Heart left ventricle (tissue), 16 donors: ENCODE data around the gene OVAAL. TPM values are rescaled to one million over a fixed set of nuclear protein-coding genes. Genes with fewer than 3 reads are reported as not detected.

Source experiments
- ATAC-seq, 4 donors: fragments of 200-7000 bp; cut with Tn5 transposase; one replicate each; pipeline ENCODE4 v1.9.1; 2020 to 2022; ENCODE audit warnings: moderate library complexity in 4 of 4, mild to moderate bottlenecking in 3 of 4, moderate number of reproducible peaks in 1 of 4
- DNase-seq, 5 donors: peaks; one replicate each; pipeline ENCODE4 v3.0.0-alpha.2; 2020
- H3K27ac ChIP-seq, 12 donors: fragments of 200-600 bp; sonication (generic) in 4 of 12; one replicate each; pipeline versions ENCODE4 v1.5.0 to v1.8.0; 2016 to 2022; ENCODE audit warnings: mild to moderate bottlenecking in 2 of 12
- H3K27me3 ChIP-seq, 9 donors: fragments of 200-600 bp; sonication (generic) in 2 of 9; one replicate each; pipeline versions ENCODE4 v1.5.1 to v1.8.0; 2016 to 2022; ENCODE audit warnings: mild to moderate bottlenecking in 3 of 9
- H3K36me3 ChIP-seq, 9 donors: fragments of 200-600 bp; sonication (generic) in 2 of 9; one replicate each; pipeline versions ENCODE4 v1.5.0 to v1.8.0; 2018 to 2022; ENCODE audit warnings: mild to moderate bottlenecking in 2 of 9
- H3K4me1 ChIP-seq, 12 donors: fragments of 200-600 bp; sonication (generic) in 4 of 12; one replicate each; pipeline versions ENCODE4 v1.5.0 to v1.8.0; 2016 to 2022; ENCODE audit warnings: mild to moderate bottlenecking in 3 of 12
- H3K4me3 ChIP-seq, 12 donors: fragments of 200-600 bp; sonication (generic) in 4 of 12; one replicate each; pipeline versions ENCODE4 v1.5.0 to v1.8.0; 2017 to 2022; ENCODE audit warnings: mild to moderate bottlenecking in 9 of 12, moderate library complexity in 4 of 12
- H3K9me3 ChIP-seq, 12 donors: fragments of 200-600 bp; sonication (generic) in 4 of 12; one replicate each; pipeline versions ENCODE4 v1.5.0 to v1.8.0; 2016 to 2022; ENCODE audit warnings: mild to moderate bottlenecking in 1 of 12
- CTCF ChIP-seq, 12 donors: fragments of 200-600 bp; sonication (generic) in 4 of 12; IDR thresholded peaks; one replicate each; pipeline versions ENCODE4 v1.5.0 to v1.8.0; 2018 to 2022; ENCODE audit warnings: antibody characterized with exemption in 12 of 12, mild to moderate bottlenecking in 5 of 12
- POLR2A ChIP-seq, 2 donors: fragments of 450-650 bp; IDR thresholded peaks; one replicate each; pipeline ENCODE4 v1.6.1; 2017; ENCODE audit warnings: antibody characterized with exemption in 2 of 2, mild to moderate bottlenecking in 2 of 2, moderate library complexity in 2 of 2
- WGBS, 4 donors: extraction: QIAGEN DNeasy Blood & Tissue Kit in 2 of 4; methylation state at CpG; one replicate each; pipeline versions ENCODE4 v1.1.5 to v1.1.7; 2013 to 2018; 5-methylcytosine and 5-hydroxymethylcytosine counted together
- intact Hi-C, 10 donors: fragments of 100-400 bp; cut with DNase I; formaldehyde crosslinking; loops; one replicate each; pipeline versions ENCODE4 v1.11.1 to v1.14.2; 2022
- polyA plus RNA-seq, 2 donors: library from polyadenylated mRNA; stranded (reverse); fragments of 200-250 nt; gene quantifications; one replicate each; pipeline ENCODE4 v1.2.3, GENCODE V29; 2013
- total RNA-seq, 9 donors: library from RNA; depleted of rRNA in 2 of 9; stranded (reverse); fragments of >200 nt in 2 of 9; fragmentation: NEBNext Ultra II Directional in 3 of 9; extraction: Animal tissue kit (Norgen Biotek cat#: 25700) in 3 of 9; gene quantifications; one replicate each; pipeline versions ENCODE4 v1.1.0 to v1.2.4, GENCODE V29; 2016 to 2023
- donor health status: ischemic (EF 13 %, LVEDD 7.1; RV severe dilation, severe dysfunction).
- donor health status: healthy with polysubstance abuse.
- donor health status: DM: no; HTN: yes; CAD: no.
- donor health status: DM: no; HTN: no; CAD: no.
- donor health status: ischemic (EF 25% LVEDD 6.9; RV normal size, moderate dysfunction).
- donor health status: ischemic (EF 25% LVEDD 5.7; RV mildly dilated, moderate dysfunction).
- donor health status: healthy.
- donor health status: DM: yes; HTN: yes; CAD: no.
- donor health status: ischemic (EF 35%, LVEDD 5.7; RV mildly dilated, moderate dysfunction).
- donor health status: nonischemic (EF 11% LVEDD 7.7; RV severe dilation, severe dysfunction).
- donor health status: DM: yes; HTN: yes; CAD: no.
- donor health status: PGD.
- donor health status: ischemic (EF 29% LVEDD 5.4; RV normal size, mild dysfunction).
- donor health status: nonischemic (EF 23%, LVEDD 6.1; RV moderate dilation, normal function).

OVAAL gene
- total and polyA plus RNA-seq, 11 donors = 1.5 to 13.9 (median 2.8) TPM

- intact Hi-C loops = loop anchor here in 1 of 10 donors (5.0 kb wide), 1 partner anchor 49 kb away; no protein-coding TSS in a partner anchor
- Histone ChIP-seq H3K9me3 (peaks cover 0 to 10% (median 3%) of the 10 kb centered on the region in 12 donors), H3K36me3 (no peaks in the 10 kb centered on the region), H3K4me3 (no peak overlapping the region), H3K4me1 (peaks cover 0 to 24% (median 0%) of the 10 kb centered on the region in 12 donors), H3K27me3 (no peaks in the 10 kb centered on the region), H3K27ac (no peak overlapping the region)
- WGBS, 4 donors = 83 to 94% (median 91%) methylated on average over 2 of the region's 2 CpGs
- no peak for ATAC-seq
- no peak for DNase-seq
- TF ChIP-seq POLR2A (IDR thresholded peaks at IDR 0.05) = no peak
- TF ChIP-seq CTCF (IDR thresholded peaks at IDR 0.05) = no peak
These were observed 32.1 kb downstream of the OVAAL start for GRCh38 chr1:180590889-180591288.

- H3K36me3 ChIP-seq = no peaks in the 10 kb centered on the region
- no peak for TF ChIP-seq POLR2A (IDR thresholded peaks at IDR 0.05)
- no peaks in the 10 kb centered on the region for H3K27me3 ChIP-seq
- H3K4me3 ChIP-seq = no peak overlapping the region
- peak overlapping the region; percentile 1 to 76 (median 43) for H3K27ac ChIP-seq
- 46 to 60% (median 52%) methylated on average over 3 of the region's 3 CpGs for WGBS, 4 donors
- DNase-seq (peak in 2 of 5 donors; percentile 23 to 52), ATAC-seq (peak; percentile 94 to 97 (median 96))
- intact Hi-C loops = loop anchor here in 1 of 10 donors (1.0 to 5.0 kb wide), 2 partner anchors 38 to 51 kb away; no protein-coding TSS in a partner anchor
- H3K4me1 ChIP-seq = peaks cover 0 to 19% (median 0%) of the 10 kb centered on the region in 12 donors
- H3K9me3 ChIP-seq = peaks cover 0 to 5% (median under 1%) of the 10 kb centered on the region in 12 donors
These were observed 34.6 kb downstream of the OVAAL start for GRCh38 chr1:180593382-180593781.

- intact Hi-C loops = loop anchor here in 1 of 10 donors (5.0 kb wide), 1 partner anchor 52 kb away; no protein-coding TSS in a partner anchor
- WGBS, 4 donors = 79 to 85% (median 84%) methylated on average over 6 of the region's 6 CpGs
- ATAC-seq = no peak
These were observed 36.0 kb downstream of the OVAAL start for GRCh38 chr1:180594723-180595122.

GRCh38 chr1:180595966-180596365, 37.2 kb downstream of the OVAAL start:
- TF ChIP-seq POLR2A (IDR thresholded peaks at IDR 0.05) (no peak), CTCF (IDR thresholded peaks at IDR 0.05) (no peak)
- Histone ChIP-seq H3K4me1 (peaks cover 0 to 19% (median 0%) of the 10 kb centered on the region in 12 donors), H3K27ac (no peak overlapping the region), H3K4me3 (no peak overlapping the region), H3K9me3 (no peaks in the 10 kb centered on the region), H3K27me3 (no peaks in the 10 kb centered on the region), H3K36me3 (no peaks in the 10 kb centered on the region)
- 81 to 87% (median 83%) methylated on average over 2 of the region's 2 CpGs for WGBS, 4 donors
- intact Hi-C loops = no loop called here
- ATAC-seq = no peak
- DNase-seq = no peak

More at GRCh38 chr1:180594723-180595122, 36.0 kb downstream of the OVAAL start:
- DNase-seq = no peak
- Histone ChIP-seq H3K27ac (no peak overlapping the region), H3K4me3 (no peak overlapping the region), H3K27me3 (no peaks in the 10 kb centered on the region), H3K4me1 (peaks cover 0 to 19% (median 0%) of the 10 kb centered on the region in 12 donors), H3K36me3 (no peaks in the 10 kb centered on the region), H3K9me3 (no peaks in the 10 kb centered on the region)
- TF ChIP-seq CTCF (IDR thresholded peaks at IDR 0.05) (no peak), POLR2A (IDR thresholded peaks at IDR 0.05) (no peak)

GRCh38 chr1:180597520-180597919, 38.8 kb downstream of the OVAAL start:
- H3K27me3 ChIP-seq = no peaks in the 10 kb centered on the region
- H3K27ac ChIP-seq = no peak overlapping the region
- H3K4me3 ChIP-seq = no peak overlapping the region
- no peaks in the 10 kb centered on the region for H3K36me3 ChIP-seq
- ATAC-seq (no peak), DNase-seq (no peak)
- peaks cover 0 to 31% (median 1%) of the 10 kb centered on the region in 12 donors for H3K4me1 ChIP-seq
- TF ChIP-seq POLR2A (IDR thresholded peaks at IDR 0.05) (no peak), CTCF (IDR thresholded peaks at IDR 0.05) (no peak)
- H3K9me3 ChIP-seq = no peaks in the 10 kb centered on the region
- intact Hi-C loops = no loop called here
